ENCODE data around the gene NUCKS1. TPM values are rescaled to one million over a fixed set of nuclear protein-coding genes. Genes with fewer than 3 reads are reported as not detected.

Gene NUCKS1
- total and polyA plus RNA-seq, 2 of the 13 experiments (the other 11 are each of a cell fraction or from before 2014, with no cell fraction given) = 35.5 to 117 TPM

GRCh38 chr1:205775015-205775716 lies 25.2 kb upstream of the NUCKS1 start, which contains the start of gene RAB29 (continued):
- TF ChIP-seq NFYC (CRISPR knock-in tag; IDR thresholded peaks at IDR 0.05) (peak; percentile 58), MXD4 (CRISPR knock-in tag; IDR thresholded peaks at IDR 0.05) (0 out of 2 replicates have a peak, but pooled peaks have one; percentile 37), ZNF790 (CRISPR knock-in tag; IDR thresholded peaks at IDR 0.05; ENCODE audit: borderline replicate concordance) (no peak), NR2F2 (IDR thresholded peaks at IDR 0.05; ENCODE audit: borderline replicate concordance, low read depth) (no peak), ZNF776 (CRISPR knock-in tag; IDR thresholded peaks at IDR 0.05) (no peak), ZNF614 (CRISPR knock-in tag; IDR thresholded peaks at IDR 0.05; ENCODE audit: borderline replicate concordance) (0 out of 2 replicates have a peak, but pooled peaks have one; percentile 39), ZNF501 (CRISPR knock-in tag; IDR thresholded peaks at IDR 0.05) (peak; percentile 68; the same call in 1 of the 2 replicates), THAP11 (CRISPR knock-in tag; IDR thresholded peaks at IDR 0.05) (peak; percentile 99), ZNF280B (CRISPR knock-in tag; IDR thresholded peaks at IDR 0.05; ENCODE audit: borderline replicate concordance) (peak; percentile 75), NKX3-1 (CRISPR knock-in tag; IDR thresholded peaks at IDR 0.05) (no peak), AGO1 (IDR thresholded peaks at IDR 0.05; ENCODE audit: low read depth, low read length, poor library complexity, severe bottlenecking) (peak; percentile 49), KAT7 (CRISPR knock-in tag; IDR thresholded peaks at IDR 0.05; ENCODE audit: borderline replicate concordance) (no peak), MYC (CRISPR knock-in tag; IDR thresholded peaks at IDR 0.05; ENCODE audit: borderline replicate concordance) (peak; percentile 36; the same call in 1 of the 2 replicates), ZNF652 (CRISPR knock-in tag; IDR thresholded peaks at IDR 0.05; ENCODE audit: borderline replicate concordance, low read depth) (peak; percentile 28; the same call in 1 of the 2 replicates), CAMTA2 (CRISPR knock-in tag; IDR thresholded peaks at IDR 0.05; ENCODE audit: borderline replicate concordance) (0 out of 2 replicates have a peak, but pooled peaks have one; percentile 76)
- TF ChIP-seq, protein P1, sequence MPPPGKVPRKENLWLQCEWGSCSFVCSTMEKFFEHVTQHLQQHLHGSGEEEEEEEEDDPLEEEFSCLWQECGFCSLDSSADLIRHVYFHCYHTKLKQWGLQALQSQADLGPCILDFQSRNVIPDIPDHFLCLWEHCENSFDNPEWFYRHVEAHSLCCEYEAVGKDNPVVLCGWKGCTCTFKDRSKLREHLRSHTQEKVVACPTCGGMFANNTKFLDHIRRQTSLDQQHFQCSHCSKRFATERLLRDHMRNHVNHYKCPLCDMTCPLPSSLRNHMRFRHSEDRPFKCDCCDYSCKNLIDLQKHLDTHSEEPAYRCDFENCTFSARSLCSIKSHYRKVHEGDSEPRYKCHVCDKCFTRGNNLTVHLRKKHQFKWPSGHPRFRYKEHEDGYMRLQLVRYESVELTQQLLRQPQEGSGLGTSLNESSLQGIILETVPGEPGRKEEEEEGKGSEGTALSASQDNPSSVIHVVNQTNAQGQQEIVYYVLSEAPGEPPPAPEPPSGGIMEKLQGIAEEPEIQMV (CRISPR knock-in tag; IDR thresholded peaks at IDR 0.05; ENCODE audit: low read depth) = no peak
- TF ChIP-seq, protein P2, sequence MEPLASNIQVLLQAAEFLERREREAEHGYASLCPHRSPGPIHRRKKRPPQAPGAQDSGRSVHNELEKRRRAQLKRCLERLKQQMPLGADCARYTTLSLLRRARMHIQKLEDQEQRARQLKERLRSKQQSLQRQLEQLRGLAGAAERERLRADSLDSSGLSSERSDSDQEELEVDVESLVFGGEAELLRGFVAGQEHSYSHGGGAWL (CRISPR knock-in tag; IDR thresholded peaks at IDR 0.05) = peak; percentile 79; the same call in 1 of the 2 replicates
- TF ChIP-seq, protein P3, sequence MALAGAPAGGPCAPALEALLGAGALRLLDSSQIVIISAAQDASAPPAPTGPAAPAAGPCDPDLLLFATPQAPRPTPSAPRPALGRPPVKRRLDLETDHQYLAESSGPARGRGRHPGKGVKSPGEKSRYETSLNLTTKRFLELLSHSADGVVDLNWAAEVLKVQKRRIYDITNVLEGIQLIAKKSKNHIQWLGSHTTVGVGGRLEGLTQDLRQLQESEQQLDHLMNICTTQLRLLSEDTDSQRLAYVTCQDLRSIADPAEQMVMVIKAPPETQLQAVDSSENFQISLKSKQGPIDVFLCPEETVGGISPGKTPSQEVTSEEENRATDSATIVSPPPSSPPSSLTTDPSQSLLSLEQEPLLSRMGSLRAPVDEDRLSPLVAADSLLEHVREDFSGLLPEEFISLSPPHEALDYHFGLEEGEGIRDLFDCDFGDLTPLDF (CRISPR knock-in tag; IDR thresholded peaks at IDR 0.05) = no peak
- TF ChIP-seq, protein P4, sequence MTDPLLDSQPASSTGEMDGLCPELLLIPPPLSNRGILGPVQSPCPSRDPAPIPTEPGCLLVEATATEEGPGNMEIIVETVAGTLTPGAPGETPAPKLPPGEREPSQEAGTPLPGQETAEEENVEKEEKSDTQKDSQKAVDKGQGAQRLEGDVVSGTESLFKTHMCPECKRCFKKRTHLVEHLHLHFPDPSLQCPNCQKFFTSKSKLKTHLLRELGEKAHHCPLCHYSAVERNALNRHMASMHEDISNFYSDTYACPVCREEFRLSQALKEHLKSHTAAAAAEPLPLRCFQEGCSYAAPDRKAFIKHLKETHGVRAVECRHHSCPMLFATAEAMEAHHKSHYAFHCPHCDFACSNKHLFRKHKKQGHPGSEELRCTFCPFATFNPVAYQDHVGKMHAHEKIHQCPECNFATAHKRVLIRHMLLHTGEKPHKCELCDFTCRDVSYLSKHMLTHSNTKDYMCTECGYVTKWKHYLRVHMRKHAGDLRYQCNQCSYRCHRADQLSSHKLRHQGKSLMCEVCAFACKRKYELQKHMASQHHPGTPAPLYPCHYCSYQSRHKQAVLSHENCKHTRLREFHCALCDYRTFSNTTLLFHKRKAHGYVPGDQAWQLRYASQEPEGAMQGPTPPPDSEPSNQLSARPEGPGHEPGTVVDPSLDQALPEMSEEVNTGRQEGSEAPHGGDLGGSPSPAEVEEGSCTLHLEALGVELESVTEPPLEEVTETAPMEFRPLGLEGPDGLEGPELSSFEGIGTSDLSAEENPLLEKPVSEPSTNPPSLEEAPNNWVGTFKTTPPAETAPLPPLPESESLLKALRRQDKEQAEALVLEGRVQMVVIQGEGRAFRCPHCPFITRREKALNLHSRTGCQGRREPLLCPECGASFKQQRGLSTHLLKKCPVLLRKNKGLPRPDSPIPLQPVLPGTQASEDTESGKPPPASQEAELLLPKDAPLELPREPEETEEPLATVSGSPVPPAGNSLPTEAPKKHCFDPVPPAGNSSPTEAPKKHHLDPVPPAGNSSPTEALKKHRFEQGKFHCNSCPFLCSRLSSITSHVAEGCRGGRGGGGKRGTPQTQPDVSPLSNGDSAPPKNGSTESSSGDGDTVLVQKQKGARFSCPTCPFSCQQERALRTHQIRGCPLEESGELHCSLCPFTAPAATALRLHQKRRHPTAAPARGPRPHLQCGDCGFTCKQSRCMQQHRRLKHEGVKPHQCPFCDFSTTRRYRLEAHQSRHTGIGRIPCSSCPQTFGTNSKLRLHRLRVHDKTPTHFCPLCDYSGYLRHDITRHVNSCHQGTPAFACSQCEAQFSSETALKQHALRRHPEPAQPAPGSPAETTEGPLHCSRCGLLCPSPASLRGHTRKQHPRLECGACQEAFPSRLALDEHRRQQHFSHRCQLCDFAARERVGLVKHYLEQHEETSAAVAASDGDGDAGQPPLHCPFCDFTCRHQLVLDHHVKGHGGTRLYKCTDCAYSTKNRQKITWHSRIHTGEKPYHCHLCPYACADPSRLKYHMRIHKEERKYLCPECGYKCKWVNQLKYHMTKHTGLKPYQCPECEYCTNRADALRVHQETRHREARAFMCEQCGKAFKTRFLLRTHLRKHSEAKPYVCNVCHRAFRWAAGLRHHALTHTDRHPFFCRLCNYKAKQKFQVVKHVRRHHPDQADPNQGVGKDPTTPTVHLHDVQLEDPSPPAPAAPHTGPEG (CRISPR knock-in tag; IDR thresholded peaks at IDR 0.05) = peak; percentile 52; the same call in 1 of the 2 replicates

Data from HepG2 (cell line).